Activated gamma-delta T cell (primary cell): Measurements from ENCODE around the gene INPP4B.
"Not testable (repeated sequence)": the region's sequence is repeated elsewhere in the genome, so short reads cannot be mapped to it uniquely, and the experiment has no call there.

ENCODE experiments used
- DNase-seq: peaks from one replicate; lab custom pipeline; 2025; lab: John Stamatoyannopoulos, UW

Gene INPP4B

GRCh38 chr4:142085513-142086292, 760.4 kb downstream of the INPP4B start:
- no peak for DNase-seq

- no peak for DNase-seq
Measured at GRCh38 chr4:142083264-142083663, 762.8 kb downstream of the INPP4B start.

- no peak for DNase-seq
Measured at GRCh38 chr4:142081025-142081424, 765.1 kb downstream of the INPP4B start.

GRCh38 chr4:142079959-142080358, 766.1 kb downstream of the INPP4B start:
- DNase-seq = no peak

- no peak for DNase-seq
Measured at GRCh38 chr4:142077048-142077447, 769.1 kb downstream of the INPP4B start.

- DNase-seq = not testable (repeated sequence)
Measured at GRCh38 chr4:142068304-142068703, 777.8 kb downstream of the INPP4B start.

- not testable (repeated sequence) for DNase-seq
Measured at GRCh38 chr4:142066562-142066961, 779.5 kb downstream of the INPP4B start.

GRCh38 chr4:142065086-142065647, 780.9 kb downstream of the INPP4B start:
- DNase-seq = no peak

- DNase-seq = no peak
Measured at GRCh38 chr4:142064181-142064580, 781.9 kb downstream of the INPP4B start.

- no peak for DNase-seq
Measured at GRCh38 chr4:142045996-142046395, 800.1 kb downstream of the INPP4B start.

GRCh38 chr4:142044271-142044670, 801.8 kb downstream of the INPP4B start:
- no peak for DNase-seq

- no peak for DNase-seq
Measured at GRCh38 chr4:142043509-142043908, 802.6 kb downstream of the INPP4B start.

- DNase-seq = no peak
Measured at GRCh38 chr4:142041788-142042187, 804.3 kb downstream of the INPP4B start.

- no peak for DNase-seq
Measured at GRCh38 chr4:142040043-142040442, 806.1 kb downstream of the INPP4B start.

- no peak for DNase-seq
Measured at GRCh38 chr4:142036795-142037583, 809.1 kb downstream of the INPP4B start.

- no peak for DNase-seq
Measured at GRCh38 chr4:142035566-142035965, 810.5 kb downstream of the INPP4B start.

GRCh38 chr4:142034101-142034500, 812.0 kb downstream of the INPP4B start:
- no peak for DNase-seq

GRCh38 chr4:142030010-142030409, 816.1 kb downstream of the INPP4B start:
- no peak for DNase-seq

GRCh38 chr4:142021761-142022160, 824.3 kb downstream of the INPP4B start:
- no peak for DNase-seq

- DNase-seq = no peak
Measured at GRCh38 chr4:142021181-142021580, 824.9 kb downstream of the INPP4B start.

GRCh38 chr4:142016031-142016430, 830.1 kb downstream of the INPP4B start:
- DNase-seq = no peak

- no peak for DNase-seq
Measured at GRCh38 chr4:142009751-142010150, 836.4 kb downstream of the INPP4B start.

- DNase-seq = no peak
Measured at GRCh38 chr4:142005519-142005918, 840.6 kb downstream of the INPP4B start.
